ENCODE results near the gene LIFR. TPM values are rescaled to one million over a fixed set of nuclear protein-coding genes. Genes with fewer than 3 reads are reported as not detected.

Gene LIFR
- total and polyA plus RNA-seq, 7 experiments from 2014 or later: 0.16 to 0.30 (median 0.17) TPM; not detected in 4

DNA sequence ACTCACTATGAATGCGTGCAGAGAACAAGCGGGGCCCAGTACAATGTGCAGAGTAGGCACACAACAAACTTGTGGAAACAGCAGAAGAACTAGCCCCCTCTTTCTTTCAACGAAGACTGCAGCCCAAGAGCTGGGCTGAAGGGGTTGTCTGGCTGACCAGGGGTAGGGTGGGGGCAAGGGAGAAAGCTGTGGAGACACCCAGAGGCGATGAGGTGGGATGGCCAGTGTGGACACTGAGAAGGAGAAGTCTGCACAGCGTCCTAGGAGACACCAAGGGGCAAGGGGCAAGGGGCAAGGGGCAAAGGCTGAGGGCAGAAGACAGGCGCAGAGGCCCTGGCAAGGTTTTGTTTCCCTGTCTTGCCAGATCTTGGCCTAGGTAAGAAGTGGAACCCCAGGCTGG is 62.3 kb downstream of the LIFR start:
- Histone ChIP-seq H3K36me3 (ENCODE audit: control insufficient read depth in 2 of 3, insufficient read depth in 3 of 3, low read length in 3 of 3) (no peaks in the 10 kb centered on the region), H3K27me3 (ENCODE audit: control insufficient read depth in 2 of 2, insufficient read depth in 2 of 2, low read length in 2 of 2) (no peaks in the 10 kb centered on the region), H3K27ac (ENCODE audit: low read depth, low read length) (no peak overlapping the region), H3K9me3 (ENCODE audit: control insufficient read depth in 2 of 3, low read length in 3 of 3) (no peaks in the 10 kb centered on the region), H3K4me3 (ENCODE audit: low read length) (no peak overlapping the region), H3K4me1 (ENCODE audit: control insufficient read depth in 2 of 2, insufficient read depth in 2 of 2, low read length in 2 of 2) (no peaks in the 10 kb centered on the region)
- H3K27ac Mint-ChIP-seq: no peak overlapping the region
- intact Hi-C loops (cut with micrococcal nuclease): no loop called here
- DNase-seq: no peak
- peaks cover 0 to 2% (median 0%) of the 10 kb centered on the region in 11 donors for H3K9me3 Mint-ChIP-seq
- ChIA-PET CTCF (no interaction called here), POLR2A (interaction anchor here (0.6 kb wide), 1 partner anchor 738 kb away, joined by 3 read pairs; no protein-coding TSS in a partner anchor)
- no peak for ATAC-seq
- H3K27me3 Mint-ChIP-seq: peaks cover 14 to 34% (median 20%) of the 10 kb centered on the region in 5 donors
- no peaks in the 10 kb centered on the region for H3K4me1 Mint-ChIP-seq
- H3K4me3 Mint-ChIP-seq: no peak overlapping the region
- H3K36me3 Mint-ChIP-seq: no peaks in the 10 kb centered on the region

DNA sequence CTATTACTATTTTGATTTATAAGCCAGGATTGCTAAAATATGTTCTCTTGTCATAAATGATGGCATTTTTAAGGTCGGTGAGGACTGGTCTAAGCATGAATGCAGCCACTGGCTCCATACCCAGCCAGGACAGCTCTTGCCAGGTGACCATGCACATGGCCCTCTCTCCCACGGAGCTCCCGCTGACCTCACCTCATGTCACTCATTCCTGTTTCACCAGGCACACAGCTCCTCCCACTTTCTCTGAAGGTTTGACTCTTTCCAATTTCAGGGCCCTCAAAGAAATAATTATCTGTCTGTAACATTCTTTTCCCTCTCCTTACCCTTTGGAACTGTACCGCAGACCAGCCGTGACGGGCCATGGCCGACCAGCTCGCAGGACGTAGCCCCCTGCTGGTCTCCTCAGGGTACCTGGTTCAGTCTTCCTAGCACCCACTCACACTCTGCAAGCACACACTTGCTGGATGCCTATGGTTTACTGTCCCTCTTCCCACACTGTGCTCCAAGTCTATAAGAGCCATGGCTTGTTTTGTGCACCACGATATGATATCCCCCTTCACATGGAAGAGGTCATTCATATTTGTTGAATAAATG is 72.5 kb downstream of the LIFR start:
- no peaks in the 10 kb centered on the region for H3K36me3 ChIP-seq (ENCODE audit: control insufficient read depth in 2 of 3, insufficient read depth in 3 of 3, low read length in 3 of 3)
- DNase-seq: no peak
- no peaks in the 10 kb centered on the region for H3K36me3 Mint-ChIP-seq
- intact Hi-C loops (cut with micrococcal nuclease): no loop called here
- no peaks in the 10 kb centered on the region for H3K4me1 Mint-ChIP-seq
- H3K27ac Mint-ChIP-seq: no peak overlapping the region
- ChIA-PET POLR2A (no interaction called here), CTCF (no interaction called here)
- no peaks in the 10 kb centered on the region for H3K4me1 ChIP-seq (ENCODE audit: control insufficient read depth in 2 of 2, insufficient read depth in 2 of 2, low read length in 2 of 2)
- H3K27me3 Mint-ChIP-seq: peaks cover 28 to 53% (median 43%) of the 10 kb centered on the region in 5 donors
- H3K27ac ChIP-seq (ENCODE audit: low read depth, low read length): no peak overlapping the region
- peaks cover 2 to 4% of the 10 kb centered on the region in 2 donors for H3K27me3 ChIP-seq (ENCODE audit: control insufficient read depth in 2 of 2, insufficient read depth in 2 of 2, low read length in 2 of 2)
- ATAC-seq: no peak
- no peak overlapping the region for H3K4me3 Mint-ChIP-seq
- no peaks in the 10 kb centered on the region for H3K9me3 ChIP-seq (ENCODE audit: control insufficient read depth in 2 of 3, low read length in 3 of 3)
- no peak overlapping the region for H3K4me3 ChIP-seq (ENCODE audit: low read length)
- no peaks in the 10 kb centered on the region for H3K9me3 Mint-ChIP-seq

DNA sequence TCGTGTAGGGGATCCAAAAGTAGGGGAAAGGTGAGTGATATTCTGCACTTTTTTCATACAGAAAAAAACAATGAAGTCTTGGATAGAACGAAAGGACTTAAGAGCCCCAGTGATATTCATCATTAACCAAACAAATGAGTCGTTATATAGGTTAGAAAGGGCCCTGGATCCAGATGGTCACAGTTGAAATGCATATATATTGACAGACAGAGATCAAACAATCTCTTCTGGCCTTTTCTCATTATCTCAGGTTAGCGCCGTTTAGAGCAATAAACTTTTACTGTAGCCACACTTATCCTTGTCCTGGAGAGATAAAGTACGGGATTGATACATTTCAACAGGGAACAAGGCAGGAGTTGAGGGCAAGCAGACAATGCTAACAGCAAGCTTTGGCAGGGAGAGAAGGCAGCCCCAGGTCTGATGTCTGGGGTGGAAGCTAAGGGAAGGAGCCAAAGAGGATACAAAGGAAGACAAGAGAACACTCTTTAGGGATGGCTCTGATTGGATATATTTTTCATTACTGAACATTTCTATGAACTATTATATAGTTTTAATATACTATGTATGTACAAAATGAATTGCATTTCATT is 77.0 kb downstream of the LIFR start:
- Histone ChIP-seq H3K4me1 (ENCODE audit: control insufficient read depth in 2 of 2, insufficient read depth in 2 of 2, low read length in 2 of 2) (no peaks in the 10 kb centered on the region), H3K27me3 (ENCODE audit: control insufficient read depth in 2 of 2, insufficient read depth in 2 of 2, low read length in 2 of 2) (no peaks in the 10 kb centered on the region), H3K4me3 (ENCODE audit: low read length) (no peak overlapping the region), H3K27ac (ENCODE audit: low read depth, low read length) (no peak overlapping the region), H3K9me3 (ENCODE audit: control insufficient read depth in 2 of 3, low read length in 3 of 3) (no peaks in the 10 kb centered on the region), H3K36me3 (ENCODE audit: control insufficient read depth in 2 of 3, insufficient read depth in 3 of 3, low read length in 3 of 3) (no peaks in the 10 kb centered on the region)
- ATAC-seq (no peak), DNase-seq (no peak)
- Mint-ChIP-seq H3K27ac (no peak overlapping the region), H3K4me3 (no peak overlapping the region), H3K27me3 (peaks cover 39 to 59% (median 48%) of the 10 kb centered on the region in 5 donors), H3K36me3 (no peaks in the 10 kb centered on the region), H3K9me3 (no peaks in the 10 kb centered on the region), H3K4me1 (no peaks in the 10 kb centered on the region)
- ChIA-PET CTCF (no interaction called here), POLR2A (interaction anchor here (0.6 kb wide), 1 partner anchor 9 kb away, joined by 3 read pairs; no protein-coding TSS in a partner anchor)
- intact Hi-C loops (cut with micrococcal nuclease): no loop called here

DNA sequence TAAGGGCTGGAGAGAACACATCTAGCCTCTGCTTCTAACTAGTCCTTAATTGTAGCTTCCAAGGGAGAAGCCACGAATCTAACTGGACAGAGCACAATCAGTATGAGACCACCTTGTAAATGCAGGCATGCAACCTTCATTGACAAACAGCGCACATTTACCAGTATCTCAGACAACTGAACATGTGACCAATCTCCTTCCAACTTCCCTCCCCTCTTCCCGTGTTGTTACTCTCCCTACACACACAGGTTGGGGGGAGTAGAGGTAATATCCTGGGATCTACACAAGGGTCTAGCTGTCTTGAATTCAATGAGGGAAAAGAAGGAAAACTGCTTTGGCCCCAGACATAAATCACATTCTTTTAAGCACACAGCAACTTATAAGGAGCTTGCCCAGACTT is 77.6 kb downstream of the LIFR start:
- Mint-ChIP-seq H3K9me3 (no peaks in the 10 kb centered on the region), H3K27me3 (peaks cover 35 to 57% (median 46%) of the 10 kb centered on the region in 5 donors), H3K4me3 (no peak overlapping the region), H3K36me3 (no peaks in the 10 kb centered on the region), H3K27ac (no peak overlapping the region), H3K4me1 (no peaks in the 10 kb centered on the region)
- DNase-seq (no peak), ATAC-seq (no peak)
- CTCF ChIA-PET: no interaction called here
- no peaks in the 10 kb centered on the region for H3K27me3 ChIP-seq (ENCODE audit: control insufficient read depth in 2 of 2, insufficient read depth in 2 of 2, low read length in 2 of 2)
- POLR2A ChIA-PET: no interaction called here
- no peaks in the 10 kb centered on the region for H3K36me3 ChIP-seq (ENCODE audit: control insufficient read depth in 2 of 3, insufficient read depth in 3 of 3, low read length in 3 of 3)
- intact Hi-C loops (cut with micrococcal nuclease): no loop called here
- H3K4me3 ChIP-seq (ENCODE audit: low read length): no peak overlapping the region
- no peaks in the 10 kb centered on the region for H3K4me1 ChIP-seq (ENCODE audit: control insufficient read depth in 2 of 2, insufficient read depth in 2 of 2, low read length in 2 of 2)
- H3K9me3 ChIP-seq (ENCODE audit: control insufficient read depth in 2 of 3, low read length in 3 of 3): no peaks in the 10 kb centered on the region
- no peak overlapping the region for H3K27ac ChIP-seq (ENCODE audit: low read depth, low read length)

DNA sequence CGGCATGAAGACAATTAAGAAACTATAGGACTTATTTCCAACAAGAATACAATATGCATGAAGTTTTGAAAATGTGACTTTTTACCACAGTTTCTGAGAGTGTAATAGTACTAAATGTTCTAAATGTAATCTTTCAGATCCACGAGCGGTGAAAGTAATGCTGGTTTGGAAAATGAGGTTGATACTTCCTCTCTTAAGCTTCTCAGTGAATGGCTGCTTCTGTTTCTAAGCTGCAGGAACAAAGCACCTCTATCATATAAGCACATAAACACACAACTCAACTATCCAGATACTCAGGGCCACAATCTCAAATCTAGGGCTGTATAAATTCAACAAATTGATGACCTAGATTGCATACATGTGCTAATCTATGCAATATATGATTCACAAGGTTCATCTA is 78.3 kb downstream of the LIFR start:
- no peaks in the 10 kb centered on the region for H3K9me3 ChIP-seq (ENCODE audit: control insufficient read depth in 2 of 3, low read length in 3 of 3)
- no peak overlapping the region for H3K4me3 ChIP-seq (ENCODE audit: low read length)
- CTCF ChIA-PET: no interaction called here
- POLR2A ChIA-PET: interaction anchor here (0.6 kb wide), 1 partner anchor 64 kb away, joined by 3 read pairs; no protein-coding TSS in a partner anchor
- no peaks in the 10 kb centered on the region for H3K36me3 ChIP-seq (ENCODE audit: control insufficient read depth in 2 of 3, insufficient read depth in 3 of 3, low read length in 3 of 3)
- no peak overlapping the region for H3K27ac ChIP-seq (ENCODE audit: low read depth, low read length)
- H3K27me3 ChIP-seq (ENCODE audit: control insufficient read depth in 2 of 2, insufficient read depth in 2 of 2, low read length in 2 of 2): no peaks in the 10 kb centered on the region
- Mint-ChIP-seq H3K27me3 (peaks cover 36 to 59% (median 47%) of the 10 kb centered on the region in 5 donors), H3K4me1 (no peaks in the 10 kb centered on the region), H3K27ac (no peak overlapping the region), H3K9me3 (no peaks in the 10 kb centered on the region), H3K4me3 (no peak overlapping the region), H3K36me3 (no peaks in the 10 kb centered on the region)
- intact Hi-C loops (cut with micrococcal nuclease): no loop called here
- DNase-seq: no peak
- ATAC-seq: no peak
- no peaks in the 10 kb centered on the region for H3K4me1 ChIP-seq (ENCODE audit: control insufficient read depth in 2 of 2, insufficient read depth in 2 of 2, low read length in 2 of 2)

DNA sequence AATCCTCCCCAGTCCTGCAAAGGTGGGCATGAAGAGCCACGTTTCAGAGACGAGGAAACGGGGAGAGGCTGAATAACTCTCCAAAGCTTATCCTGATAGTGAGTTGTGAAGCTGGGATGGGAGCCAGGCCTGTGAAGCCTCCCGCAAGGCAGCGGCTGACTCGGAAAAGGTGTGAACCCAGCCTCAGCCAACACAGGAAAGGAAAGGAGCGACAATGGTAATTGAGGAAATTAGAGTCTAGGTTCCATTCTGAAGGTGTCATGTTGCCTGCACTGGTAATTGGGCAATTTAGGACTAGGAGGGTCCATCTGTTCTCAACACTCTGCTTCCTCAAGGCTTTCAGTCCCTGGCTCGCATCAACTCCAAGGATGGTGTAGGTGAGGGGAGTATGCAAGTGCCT is 83.4 kb downstream of the LIFR start:
- Histone ChIP-seq H3K27ac (ENCODE audit: low read depth, low read length) (no peak overlapping the region), H3K27me3 (ENCODE audit: control insufficient read depth in 2 of 2, insufficient read depth in 2 of 2, low read length in 2 of 2) (no peaks in the 10 kb centered on the region), H3K4me1 (ENCODE audit: control insufficient read depth in 2 of 2, insufficient read depth in 2 of 2, low read length in 2 of 2) (no peaks in the 10 kb centered on the region), H3K9me3 (ENCODE audit: control insufficient read depth in 2 of 3, low read length in 3 of 3) (no peaks in the 10 kb centered on the region), H3K4me3 (ENCODE audit: low read length) (no peak overlapping the region), H3K36me3 (ENCODE audit: control insufficient read depth in 2 of 3, insufficient read depth in 3 of 3, low read length in 3 of 3) (no peaks in the 10 kb centered on the region)
- Mint-ChIP-seq H3K4me1 (no peaks in the 10 kb centered on the region), H3K4me3 (no peak overlapping the region), H3K27ac (no peak overlapping the region), H3K27me3 (peaks cover 52 to 61% (median 59%) of the 10 kb centered on the region in 5 donors), H3K36me3 (no peaks in the 10 kb centered on the region), H3K9me3 (no peaks in the 10 kb centered on the region)
- DNase-seq (no peak), ATAC-seq (no peak)
- ChIA-PET CTCF (no interaction called here), POLR2A (no interaction called here)
- intact Hi-C loops (cut with micrococcal nuclease): no loop called here

DNA sequence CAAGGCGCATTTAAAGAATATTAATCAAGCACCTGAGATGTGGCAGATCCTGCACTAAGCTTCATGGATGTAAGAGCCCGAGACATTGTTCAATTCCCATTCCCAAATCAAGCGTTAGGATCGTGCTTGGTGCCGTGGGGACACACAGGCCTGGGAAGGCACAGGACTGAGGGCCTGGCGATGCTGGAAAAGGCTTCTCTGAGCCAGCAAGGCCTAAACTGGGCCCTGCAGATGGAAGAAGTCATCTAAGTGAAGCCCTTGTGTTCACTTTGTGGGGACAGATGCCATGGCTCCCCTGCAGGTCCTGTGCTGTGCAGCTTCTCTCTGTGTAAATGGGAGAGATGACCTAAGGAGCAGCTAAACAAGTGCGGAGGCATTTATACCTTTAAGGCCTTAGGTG is 83.9 kb downstream of the LIFR start:
- Mint-ChIP-seq H3K36me3 (no peaks in the 10 kb centered on the region), H3K27me3 (peaks cover 48 to 61% (median 59%) of the 10 kb centered on the region in 5 donors), H3K9me3 (no peaks in the 10 kb centered on the region), H3K4me3 (no peak overlapping the region), H3K27ac (no peak overlapping the region), H3K4me1 (no peaks in the 10 kb centered on the region)
- Histone ChIP-seq H3K27ac (ENCODE audit: low read depth, low read length) (no peak overlapping the region), H3K9me3 (ENCODE audit: control insufficient read depth in 2 of 3, low read length in 3 of 3) (no peaks in the 10 kb centered on the region), H3K4me1 (ENCODE audit: control insufficient read depth in 2 of 2, insufficient read depth in 2 of 2, low read length in 2 of 2) (no peaks in the 10 kb centered on the region), H3K4me3 (ENCODE audit: low read length) (no peak overlapping the region), H3K27me3 (ENCODE audit: control insufficient read depth in 2 of 2, insufficient read depth in 2 of 2, low read length in 2 of 2) (no peaks in the 10 kb centered on the region), H3K36me3 (ENCODE audit: control insufficient read depth in 2 of 3, insufficient read depth in 3 of 3, low read length in 3 of 3) (no peaks in the 10 kb centered on the region)
- ChIA-PET CTCF (no interaction called here), POLR2A (no interaction called here)
- intact Hi-C loops (cut with micrococcal nuclease): no loop called here
- DNase-seq: no peak
- ATAC-seq: no peak
